ENCODE data around the gene PER3. TPM values are rescaled to one million over a fixed set of nuclear protein-coding genes. Genes with fewer than 3 reads are reported as not detected.

Gene PER3
- total and polyA plus RNA-seq, 2 of the 4 experiments (the other 2 are of a cell fraction), result 3.4 to 4.2 TPM

DNA sequence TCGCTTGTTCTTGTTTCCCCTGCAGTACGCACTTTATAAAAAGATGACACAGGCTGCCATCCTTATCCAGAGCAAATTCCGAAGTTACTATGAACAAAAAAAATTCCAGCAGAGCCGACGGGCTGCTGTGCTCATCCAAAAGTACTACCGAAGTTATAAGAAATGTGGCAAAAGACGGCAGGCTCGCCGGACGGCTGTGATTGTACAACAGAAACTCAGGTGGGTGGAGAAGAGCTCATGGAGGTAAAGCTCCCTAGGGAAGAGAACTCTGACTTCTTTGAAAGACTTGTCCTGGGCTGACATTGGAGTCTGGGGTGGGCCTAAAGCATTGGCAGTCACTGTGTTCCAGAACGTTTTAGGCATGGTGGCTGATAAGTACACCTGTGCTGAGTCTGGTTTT is 32.9 kb upstream of the PER3 start:
- in situ Hi-C loops (cut with MboI; ENCODE audit: low sequenced_read_pairs), result loop anchor here (5.0 kb wide), 1 partner anchor 84 kb away; no protein-coding TSS in a partner anchor
- Histone ChIP-seq H2BK5ac (ENCODE audit: low read depth, low read length, poor library complexity, severe bottlenecking) (no peak overlapping the region), H4K20me1 (ENCODE audit: insufficient read depth, low read length) (no peaks in the 10 kb centered on the region), H3K27ac (ENCODE audit: insufficient read depth, low read length) (no peak overlapping the region), H3K18ac (ENCODE audit: low read depth, low read length) (no peak overlapping the region), H3K27me3 (ENCODE audit: control insufficient read depth, insufficient read depth, low read length) (peaks cover 17% of the 10 kb centered on the region), H3K79me1 (ENCODE audit: low read depth in 1 of 2, low read length in 2 of 2) (no peaks in the 10 kb centered on the region), H3K4me3 (ENCODE audit: insufficient read depth, low read depth, low read length) (no peak overlapping the region), H3K9me1 (ENCODE audit: insufficient read depth, low read length) (no peaks in the 10 kb centered on the region), H3K4me2 (ENCODE audit: low read depth, low read length) (no peak overlapping the region), H3K9me3 (ENCODE audit: control insufficient read depth, insufficient read depth, low read length) (no peaks in the 10 kb centered on the region), H3K23ac (ENCODE audit: low read depth, low read length) (no peak overlapping the region; the same call in 1 of the 2 replicates), H4K5ac (ENCODE audit: low read depth, low read length) (no peak overlapping the region), H4K91ac (ENCODE audit: insufficient read depth, low read depth, low read length) (no peak overlapping the region), H2AK9ac (replicated peaks; ENCODE audit: low read depth, low read length, poor library complexity) (no peak overlapping the region), H3K14ac (replicated peaks; ENCODE audit: low read depth, low read length) (no peak overlapping the region), H3K36me3 (ENCODE audit: control insufficient read depth, insufficient read depth, low read length) (no peaks in the 10 kb centered on the region), H2BK120ac (ENCODE audit: low read depth, low read length) (no peak overlapping the region), H3K4me1 (ENCODE audit: control insufficient read depth, insufficient read depth, low read length) (peaks cover 6% of the 10 kb centered on the region; the same call in 1 of the 2 replicates), H3K4ac (ENCODE audit: low read depth, low read length) (no peak overlapping the region), H3K56ac (ENCODE audit: extremely low read depth, insufficient read depth, low read length) (no peak overlapping the region), H2AFZ (replicated peaks; ENCODE audit: low read length, poor library complexity) (no peak overlapping the region), H2AK5ac (ENCODE audit: low read depth, low read length) (no peak overlapping the region), H4K8ac (ENCODE audit: low read depth in 2 of 2, low read length in 2 of 2) (no peak overlapping the region), H2BK15ac (ENCODE audit: low read depth, low read length) (no peak overlapping the region), H2BK20ac (ENCODE audit: low read depth, low read length) (no peak overlapping the region), H3K9ac (ENCODE audit: low read depth, low read length) (no peak overlapping the region)
- DNase-seq, result no peak
- TF ChIP-seq, protein P1, sequence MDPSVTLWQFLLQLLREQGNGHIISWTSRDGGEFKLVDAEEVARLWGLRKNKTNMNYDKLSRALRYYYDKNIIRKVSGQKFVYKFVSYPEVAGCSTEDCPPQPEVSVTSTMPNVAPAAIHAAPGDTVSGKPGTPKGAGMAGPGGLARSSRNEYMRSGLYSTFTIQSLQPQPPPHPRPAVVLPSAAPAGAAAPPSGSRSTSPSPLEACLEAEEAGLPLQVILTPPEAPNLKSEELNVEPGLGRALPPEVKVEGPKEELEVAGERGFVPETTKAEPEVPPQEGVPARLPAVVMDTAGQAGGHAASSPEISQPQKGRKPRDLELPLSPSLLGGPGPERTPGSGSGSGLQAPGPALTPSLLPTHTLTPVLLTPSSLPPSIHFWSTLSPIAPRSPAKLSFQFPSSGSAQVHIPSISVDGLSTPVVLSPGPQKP (IDR thresholded peaks at IDR 0.05; ENCODE audit: borderline replicate concordance, low read depth, low read length), result no peak
- TF ChIP-seq POLR2A (IDR thresholded peaks at IDR 0.05; ENCODE audit: low read depth, low read length), result no peak
- TF ChIP-seq BHLHE40 (IDR thresholded peaks at IDR 0.05; ENCODE audit: low read depth, low read length), result no peak
- no peak for TF ChIP-seq MXI1 (IDR thresholded peaks at IDR 0.05; ENCODE audit: borderline replicate concordance, low read depth, low read length)
- TF ChIP-seq RFX5 (IDR thresholded peaks at IDR 0.05; ENCODE audit: low read depth, low read length), result no peak
- TF ChIP-seq SMC3 (IDR thresholded peaks at IDR 0.05; ENCODE audit: low read depth, low read length), result no peak
- TF ChIP-seq MAZ (IDR thresholded peaks at IDR 0.05; ENCODE audit: borderline replicate concordance, low read depth, low read length), result no peak
- TF ChIP-seq NFE2L2 (IDR thresholded peaks at IDR 0.05; ENCODE audit: low read depth, low read length), result no peak
- no peak for TF ChIP-seq CHD1 (IDR thresholded peaks at IDR 0.05; ENCODE audit: low read depth, low read length)
- dilution Hi-C loops (cut with HindIII; ENCODE audit: low sequenced_read_pairs, unreplicated experiment), result no loop called here
- 95% methylated on average over 4 of the region's 11 CpGs; no CpG with 5 or more reads in 1 of the 2 experiments for WGBS, 2 experiments (ENCODE audit: extremely low coverage in 2 of 2, insufficient read length in 1 of 2)
- intact Hi-C loops (cut with micrococcal nuclease), result no loop called here
- BruUV-seq (replicated peaks), result no TSS peak
- ATAC-seq (ENCODE audit: low read depth), result no peak
- ChIA-PET CTCF (interaction anchor here (0.6 to 5.2 kb wide), 3 partner anchors 13 to 84 kb away, joined by 3 to 108 read pairs (median 5); no protein-coding TSS in a partner anchor), POLR2A (ENCODE audit: unreplicated experiment) (no interaction called here)
